Measurements from ENCODE around the gene GAS2.

The GAS2 gene

DNA sequence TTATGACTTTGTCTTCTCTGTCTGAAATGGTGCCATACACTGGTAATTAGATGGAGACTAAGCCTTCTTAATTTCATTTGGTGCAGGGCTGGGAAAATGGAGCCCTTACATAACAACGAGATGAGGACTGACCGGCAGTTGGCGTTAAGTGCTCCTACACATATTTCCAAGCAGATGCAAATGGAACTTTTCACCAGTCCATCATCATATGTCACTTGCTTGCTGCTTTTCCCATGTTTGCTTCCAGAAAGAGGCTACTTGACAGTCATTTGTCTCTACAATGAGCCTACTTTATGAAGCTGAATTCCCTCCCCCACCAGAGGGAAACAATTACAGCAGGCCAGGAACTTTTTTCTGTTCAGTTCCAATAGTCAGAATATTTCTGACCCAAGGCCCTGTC is 130.6 kb downstream of the GAS2 start:
- no peak overlapping the region for H3K27ac ChIP-seq
- TF ChIP-seq, protein P1, sequence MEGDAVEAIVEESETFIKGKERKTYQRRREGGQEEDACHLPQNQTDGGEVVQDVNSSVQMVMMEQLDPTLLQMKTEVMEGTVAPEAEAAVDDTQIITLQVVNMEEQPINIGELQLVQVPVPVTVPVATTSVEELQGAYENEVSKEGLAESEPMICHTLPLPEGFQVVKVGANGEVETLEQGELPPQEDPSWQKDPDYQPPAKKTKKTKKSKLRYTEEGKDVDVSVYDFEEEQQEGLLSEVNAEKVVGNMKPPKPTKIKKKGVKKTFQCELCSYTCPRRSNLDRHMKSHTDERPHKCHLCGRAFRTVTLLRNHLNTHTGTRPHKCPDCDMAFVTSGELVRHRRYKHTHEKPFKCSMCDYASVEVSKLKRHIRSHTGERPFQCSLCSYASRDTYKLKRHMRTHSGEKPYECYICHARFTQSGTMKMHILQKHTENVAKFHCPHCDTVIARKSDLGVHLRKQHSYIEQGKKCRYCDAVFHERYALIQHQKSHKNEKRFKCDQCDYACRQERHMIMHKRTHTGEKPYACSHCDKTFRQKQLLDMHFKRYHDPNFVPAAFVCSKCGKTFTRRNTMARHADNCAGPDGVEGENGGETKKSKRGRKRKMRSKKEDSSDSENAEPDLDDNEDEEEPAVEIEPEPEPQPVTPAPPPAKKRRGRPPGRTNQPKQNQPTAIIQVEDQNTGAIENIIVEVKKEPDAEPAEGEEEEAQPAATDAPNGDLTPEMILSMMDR (IDR thresholded peaks at IDR 0.05): no peak
- no peak for TF ChIP-seq ZFX (IDR thresholded peaks at IDR 0.05; ENCODE audit: borderline replicate concordance)

DNA sequence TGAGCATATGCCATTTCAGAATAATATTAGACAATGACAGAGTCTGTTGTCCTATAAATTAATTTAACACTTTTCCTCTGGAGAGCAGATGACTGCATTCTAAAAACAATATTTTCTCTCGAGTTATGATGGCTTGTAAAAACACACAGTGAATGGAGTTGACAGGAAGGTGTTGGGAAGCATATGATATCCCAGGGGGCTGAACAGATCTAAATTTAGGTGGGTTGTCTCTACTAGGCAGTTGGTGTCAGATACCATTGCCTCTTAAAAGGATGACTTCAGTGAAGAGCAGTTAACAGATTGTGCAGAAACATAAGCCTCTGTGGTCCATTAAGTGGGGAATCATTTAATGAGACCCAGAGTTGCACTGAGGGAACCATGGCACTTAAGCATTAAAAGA is 132.5 kb downstream of the GAS2 start:
- H3K27ac ChIP-seq: no peak overlapping the region
- TF ChIP-seq, protein P1 (IDR thresholded peaks at IDR 0.05): no peak
- no peak for TF ChIP-seq ZFX (IDR thresholded peaks at IDR 0.05; ENCODE audit: borderline replicate concordance)

DNA sequence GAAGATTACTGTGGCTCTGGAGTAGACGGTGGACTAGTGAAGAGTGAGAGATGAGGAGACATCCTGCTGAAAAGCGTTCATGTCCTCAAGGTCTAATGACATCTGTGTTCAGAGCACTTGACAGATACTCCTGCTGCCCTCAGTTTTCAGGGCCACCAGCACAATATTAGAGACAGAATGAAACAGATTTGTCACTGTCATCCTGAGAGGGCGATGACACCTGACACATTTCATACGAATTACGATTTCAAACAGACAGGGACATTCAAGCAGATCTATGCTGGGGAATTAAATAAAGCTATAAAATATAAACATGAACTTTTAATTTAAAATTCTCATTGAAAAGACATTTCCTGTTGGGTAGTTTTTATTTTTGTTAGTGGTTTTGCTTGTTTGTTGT is 134.1 kb downstream of the GAS2 start:
- no peak for TF ChIP-seq ZFX (IDR thresholded peaks at IDR 0.05; ENCODE audit: borderline replicate concordance)
- TF ChIP-seq, protein P1 (IDR thresholded peaks at IDR 0.05): no peak
- no peak overlapping the region for H3K27ac ChIP-seq

DNA sequence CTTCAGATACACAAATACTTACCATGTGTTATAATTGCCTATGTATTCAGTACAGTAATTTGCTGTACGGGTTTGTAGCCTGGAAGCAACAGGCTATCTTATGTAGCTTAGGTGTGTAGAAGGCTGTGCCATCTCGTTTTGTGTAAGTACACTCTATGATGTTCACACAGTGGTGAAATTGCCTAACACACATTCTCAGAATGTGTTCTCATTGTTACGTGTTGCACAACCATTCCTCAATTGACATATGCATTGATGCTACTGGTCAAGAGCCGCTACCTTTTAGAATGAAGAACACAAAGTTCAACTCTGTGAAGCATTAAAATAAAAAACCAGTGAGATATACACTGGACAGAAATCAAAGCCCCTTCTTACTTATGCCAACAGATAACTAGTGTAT is 136.4 kb downstream of the GAS2 start:
- H3K27ac ChIP-seq: no peak overlapping the region
- TF ChIP-seq, protein P1 (IDR thresholded peaks at IDR 0.05): no peak
- TF ChIP-seq ZFX (IDR thresholded peaks at IDR 0.05; ENCODE audit: borderline replicate concordance): no peak

DNA sequence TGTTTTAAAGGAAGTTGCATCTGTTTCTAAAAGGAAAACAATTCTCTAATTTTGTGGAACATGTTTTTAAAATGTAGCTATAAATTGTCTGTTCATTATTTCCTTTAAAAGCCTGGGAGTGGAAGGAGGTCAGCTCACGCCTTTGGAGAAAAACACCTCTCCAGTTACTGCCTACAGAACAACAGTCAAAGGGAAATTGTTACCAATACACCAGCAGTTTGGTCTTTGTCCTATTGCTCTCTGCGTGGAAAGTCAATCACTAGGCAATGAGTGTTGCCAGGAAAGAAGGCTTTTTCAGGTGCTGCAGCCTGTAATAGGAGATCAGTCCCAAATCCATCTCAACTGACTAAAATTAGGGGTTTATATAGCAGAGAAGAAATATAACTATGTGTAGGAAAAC is 141.0 kb downstream of the GAS2 start:
- no peak overlapping the region for H3K27ac ChIP-seq
- TF ChIP-seq, protein P1 (IDR thresholded peaks at IDR 0.05): no peak
- no peak for TF ChIP-seq ZFX (IDR thresholded peaks at IDR 0.05; ENCODE audit: borderline replicate concordance)

DNA sequence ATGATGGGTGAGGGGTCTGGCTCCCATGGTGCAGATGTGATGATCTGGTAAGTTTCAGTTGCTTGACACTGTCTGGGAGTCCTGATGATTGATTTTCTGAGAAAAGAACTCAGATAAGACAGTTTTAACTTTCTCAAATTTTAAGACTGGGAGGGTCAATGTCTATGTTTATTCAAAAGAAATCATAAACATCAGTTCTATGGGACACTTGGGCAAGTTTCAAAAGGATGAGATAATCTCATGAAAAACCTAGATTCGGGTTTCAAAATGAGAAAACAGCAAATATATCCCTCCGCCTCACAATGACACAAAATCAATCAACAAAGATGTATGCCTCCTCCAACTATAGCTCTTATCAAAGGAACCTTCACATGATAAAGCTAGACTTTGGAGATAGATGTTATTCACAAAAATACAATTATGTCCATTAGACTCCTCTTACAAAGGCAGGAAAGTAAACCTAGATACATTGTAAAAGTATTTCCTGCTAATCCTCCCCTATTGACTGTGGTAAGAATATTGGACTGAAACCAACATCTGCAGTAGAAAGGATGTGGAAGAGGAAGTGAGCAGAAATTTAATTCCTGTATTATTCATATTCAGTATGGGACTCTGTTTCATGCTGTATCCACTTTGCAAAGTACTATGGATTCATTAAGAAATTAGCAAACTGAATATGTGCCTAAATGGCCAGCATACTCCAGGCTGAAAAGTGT is 141.6 kb downstream of the GAS2 start:
- TF ChIP-seq, protein P1 (IDR thresholded peaks at IDR 0.05): no peak
- no peak for TF ChIP-seq ZFX (IDR thresholded peaks at IDR 0.05; ENCODE audit: borderline replicate concordance)
- H3K27ac ChIP-seq: no peak overlapping the region

DNA sequence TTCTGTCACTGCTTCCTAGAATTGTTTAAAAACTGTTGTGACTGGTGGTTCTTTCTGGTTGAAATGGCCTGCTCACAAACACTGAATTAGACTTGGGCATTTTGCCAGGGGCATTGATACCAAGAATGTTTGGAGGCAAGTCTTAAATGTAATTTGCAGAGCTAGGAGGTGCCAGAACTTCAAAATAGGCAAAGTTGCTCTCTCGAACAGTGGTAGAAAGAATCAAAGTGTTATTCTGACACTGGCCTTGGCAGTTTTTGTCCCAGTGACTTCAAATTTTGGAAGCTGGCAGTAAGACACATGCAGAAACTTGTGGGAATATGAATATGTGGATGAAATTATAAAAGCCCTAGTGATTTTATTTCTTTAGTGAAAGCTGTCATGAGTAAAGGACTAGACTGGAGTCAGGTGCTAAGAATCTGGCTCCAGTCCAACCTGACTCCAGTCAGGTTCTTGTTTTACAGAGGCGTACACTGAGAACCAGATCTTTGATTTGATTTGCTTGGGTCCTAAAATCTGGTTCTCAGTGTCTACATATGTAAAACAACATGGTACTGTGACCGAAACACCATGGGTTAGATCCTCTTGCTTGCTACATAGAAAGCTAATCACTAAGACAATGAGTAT is 142.3 kb downstream of the GAS2 start:
- TF ChIP-seq ZFX (IDR thresholded peaks at IDR 0.05; ENCODE audit: borderline replicate concordance): no peak
- TF ChIP-seq, protein P1 (IDR thresholded peaks at IDR 0.05): no peak
- H3K27ac ChIP-seq: no peak overlapping the region
